Amniotic epithelial cell (primary cell): ENCODE measurements around the gene DHRS1.

Experiments used
- DNase-seq: peaks from one replicate; pipeline ENCODE4 v3.0.0-alpha.2; 2010; ENCODE audit warnings: low read depth

The DHRS1 gene

DNA sequence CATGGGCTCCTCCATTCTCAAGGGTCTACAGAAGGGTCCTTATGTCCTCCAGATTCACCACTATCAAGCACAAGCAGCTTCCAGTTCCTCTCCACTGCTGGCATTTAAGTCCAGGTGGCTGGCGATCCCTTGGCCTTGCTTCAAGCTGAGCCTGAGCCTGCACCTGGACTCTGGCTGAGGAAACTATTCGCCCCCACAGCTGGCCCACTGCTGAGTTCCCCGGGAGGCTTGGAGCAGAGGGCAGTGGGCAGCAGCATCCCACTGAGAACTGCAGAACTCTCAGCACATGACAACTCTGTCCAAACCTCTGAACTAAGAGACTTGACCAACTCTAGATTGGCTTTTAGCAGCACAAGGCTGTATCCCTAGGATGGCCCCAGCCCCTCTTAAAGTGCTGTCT is 16.8 kb downstream of the DHRS1 start:
- no peak for DNase-seq

DNA sequence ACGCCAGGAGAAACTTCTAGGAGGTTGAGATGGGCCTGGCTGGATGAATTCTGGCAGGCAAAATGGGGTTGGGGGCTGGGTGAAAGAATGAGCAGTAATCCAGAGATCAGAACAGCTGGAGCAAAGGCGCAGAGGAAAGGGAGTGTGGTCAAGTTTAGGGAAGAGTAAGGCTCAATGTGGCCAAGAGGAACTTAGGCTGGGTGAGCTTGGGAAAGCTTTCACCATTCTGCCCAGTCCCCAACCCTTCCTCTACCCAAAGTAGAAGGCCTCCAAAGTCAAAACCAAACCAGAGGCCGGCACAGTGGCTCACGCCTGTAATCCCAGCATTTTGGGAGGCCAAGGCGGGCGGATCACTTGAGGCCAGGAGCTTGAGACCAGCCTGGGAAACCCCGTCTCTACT is 17.9 kb downstream of the DHRS1 start:
- no peak for DNase-seq

DNA sequence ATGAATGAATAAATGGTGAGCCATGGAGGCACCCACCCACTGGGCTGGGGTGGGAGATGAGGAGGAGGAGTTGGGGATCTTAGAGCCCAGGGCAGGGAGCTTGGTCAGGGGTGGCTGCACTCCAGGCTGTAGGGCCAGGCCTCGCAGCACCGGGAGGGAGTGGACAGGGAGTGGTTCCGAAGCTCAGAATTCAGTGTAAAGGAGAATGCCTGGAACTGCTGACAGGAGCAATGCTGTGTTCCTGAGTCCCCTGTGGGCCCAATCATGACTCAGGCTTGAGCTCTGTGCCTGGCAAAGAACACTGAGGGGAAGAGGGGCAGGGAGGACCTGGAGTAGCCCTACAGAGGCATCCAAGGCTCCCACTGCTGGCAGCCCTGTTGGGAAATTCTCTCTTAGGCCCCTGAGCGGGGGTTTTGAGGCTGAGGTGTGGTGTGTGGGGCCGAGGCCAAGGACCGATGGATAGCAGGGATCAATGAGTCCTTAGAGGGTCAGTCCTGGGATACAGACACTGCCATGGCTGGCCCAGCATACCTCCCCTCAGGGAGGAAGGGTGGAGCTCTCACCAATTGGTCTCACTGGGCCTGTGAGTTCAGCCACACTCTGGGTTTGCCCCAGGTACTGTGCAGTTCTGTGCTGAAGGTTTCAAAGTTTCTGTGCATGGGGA is 18.7 kb downstream of the DHRS1 start:
- no peak for DNase-seq

DNA sequence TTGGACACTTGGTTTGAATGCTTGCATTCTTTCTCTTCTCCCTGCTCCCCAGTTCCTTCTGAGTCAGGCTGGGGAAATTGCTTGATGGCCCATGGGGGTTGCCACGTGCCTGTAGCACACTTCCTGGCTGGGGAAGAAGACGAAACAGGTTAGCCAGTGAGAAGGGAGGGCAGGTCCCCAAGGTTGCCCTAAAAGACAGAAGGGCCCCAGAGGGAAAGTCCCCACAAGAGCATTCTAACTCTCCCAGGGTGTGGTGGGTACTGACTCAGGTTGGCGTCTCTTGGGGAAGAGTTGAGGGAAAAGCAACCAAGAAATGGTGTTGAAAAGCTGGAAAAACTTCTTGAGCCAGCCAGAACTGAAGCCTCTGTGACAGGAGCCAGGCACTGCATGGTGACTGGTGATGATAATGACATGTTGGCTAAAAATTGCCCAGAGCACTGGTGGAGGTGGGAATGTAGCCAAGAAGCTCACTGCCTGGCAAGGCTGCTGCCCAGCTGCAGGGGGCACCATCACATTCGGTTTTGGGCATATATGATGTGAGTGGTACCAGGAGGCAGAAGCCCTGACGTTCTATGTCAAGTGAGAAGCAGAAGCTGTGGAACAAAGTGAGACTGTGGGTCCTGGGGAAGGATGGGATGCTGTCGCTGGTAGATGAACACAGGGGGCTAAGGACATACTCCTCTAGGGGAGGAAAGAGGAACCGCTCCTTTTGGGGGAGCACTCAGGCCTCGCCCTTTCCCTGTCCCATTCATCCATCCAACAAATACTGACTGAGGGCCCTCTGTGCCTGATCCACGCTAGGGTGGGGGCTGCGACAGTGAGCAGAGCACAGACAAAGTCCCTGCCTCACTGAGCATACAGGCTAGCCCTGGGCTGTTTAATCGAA is 20.0 kb downstream of the DHRS1 start:
- DNase-seq, result no peak

DNA sequence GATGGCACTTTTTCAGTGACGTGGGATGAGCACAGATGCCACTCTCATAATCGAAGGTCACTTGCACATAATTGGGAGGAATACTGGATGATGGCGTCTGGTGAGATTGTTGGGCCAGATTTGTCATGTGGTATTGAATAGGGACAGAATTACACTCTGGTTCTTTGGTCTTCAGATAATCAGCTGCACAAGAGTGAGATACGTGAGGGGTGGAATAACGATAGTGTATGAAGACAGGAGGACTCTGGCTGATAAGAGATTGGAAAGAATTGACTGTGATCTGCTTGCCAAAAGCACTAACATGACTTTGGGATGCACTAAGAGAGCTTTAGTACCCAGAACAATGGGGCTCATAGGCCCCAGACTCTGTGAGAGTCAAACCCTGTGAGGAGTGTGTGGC is 21.2 kb downstream of the DHRS1 start:
- DNase-seq, result no peak

DNA sequence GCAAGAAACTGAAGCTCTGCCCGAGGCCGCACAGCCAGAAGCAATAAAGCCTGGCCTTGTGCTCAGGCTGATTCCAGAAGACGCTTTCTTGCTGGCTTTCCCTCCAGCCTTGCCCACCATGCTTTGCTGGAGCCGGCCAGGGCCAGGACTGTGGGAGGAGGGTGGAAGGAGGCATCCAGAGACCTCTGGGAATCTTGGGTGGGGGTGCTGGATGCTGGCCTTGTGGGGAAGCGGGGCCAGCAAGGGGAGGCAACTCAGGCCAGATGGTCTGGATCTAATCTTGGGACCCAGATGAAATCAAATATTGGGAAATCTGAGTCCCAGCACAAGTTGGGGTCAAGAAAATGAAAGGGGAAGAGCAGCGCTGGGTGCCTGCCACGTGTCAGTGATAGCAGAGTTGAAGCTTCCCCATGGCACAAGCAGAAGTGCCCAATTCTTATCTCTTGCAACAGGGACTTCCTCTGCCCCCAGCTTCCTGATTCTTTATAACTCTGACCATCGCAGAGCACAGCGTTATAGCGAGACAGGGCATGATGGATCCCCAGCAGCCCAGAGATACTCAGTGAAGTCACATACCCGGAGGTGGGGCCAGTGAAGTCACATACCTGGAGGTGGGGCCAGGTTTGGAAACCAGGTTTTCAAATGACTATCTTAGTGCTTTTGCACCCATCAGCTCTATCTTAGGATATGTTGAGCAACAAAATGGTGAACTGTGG is 21.8 kb downstream of the DHRS1 start:
- no peak for DNase-seq

DNA sequence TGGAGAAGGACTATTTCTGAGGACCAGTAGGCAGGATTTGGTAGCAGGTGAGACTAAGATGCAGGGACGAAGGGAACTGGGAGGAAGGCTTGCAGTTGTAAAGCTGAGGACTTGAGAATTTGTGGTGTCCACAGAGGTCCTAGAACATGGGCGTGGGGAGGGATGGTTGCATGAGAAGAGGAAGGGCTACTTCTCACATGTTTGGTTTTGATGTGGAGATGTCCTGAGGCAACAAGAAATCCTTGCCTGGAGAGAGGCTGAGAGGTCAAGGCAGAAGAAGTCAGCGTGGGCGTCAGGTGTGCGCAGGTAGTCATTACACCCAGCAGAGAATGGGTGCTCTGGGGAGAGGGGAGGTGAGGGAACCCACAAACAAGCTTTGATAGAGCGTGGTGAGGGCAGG is 22.5 kb downstream of the DHRS1 start:
- no peak for DNase-seq

DNA sequence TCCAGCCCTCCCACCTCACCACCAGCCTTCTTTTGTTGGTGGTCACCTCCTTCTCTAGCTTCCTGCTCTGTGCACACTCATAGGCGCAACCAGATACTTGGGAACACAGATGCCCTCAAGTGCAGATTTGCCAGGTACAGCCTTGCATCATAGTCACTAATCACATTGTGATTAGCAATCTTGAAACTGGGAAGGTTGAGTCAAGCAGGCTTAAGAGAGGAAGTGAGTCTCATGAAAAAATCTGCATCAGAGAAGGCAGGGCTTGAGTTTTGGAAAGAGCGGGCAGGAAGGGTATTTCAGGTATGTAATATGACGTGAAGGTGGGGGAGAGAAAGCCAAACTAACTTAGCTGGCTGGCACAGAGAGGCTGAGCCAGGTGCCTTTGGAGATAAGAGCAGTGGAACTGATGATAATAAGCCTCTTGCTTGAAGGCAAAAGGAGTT is 25.5 kb downstream of the DHRS1 start:
- peak; percentile 80 for DNase-seq

DNA sequence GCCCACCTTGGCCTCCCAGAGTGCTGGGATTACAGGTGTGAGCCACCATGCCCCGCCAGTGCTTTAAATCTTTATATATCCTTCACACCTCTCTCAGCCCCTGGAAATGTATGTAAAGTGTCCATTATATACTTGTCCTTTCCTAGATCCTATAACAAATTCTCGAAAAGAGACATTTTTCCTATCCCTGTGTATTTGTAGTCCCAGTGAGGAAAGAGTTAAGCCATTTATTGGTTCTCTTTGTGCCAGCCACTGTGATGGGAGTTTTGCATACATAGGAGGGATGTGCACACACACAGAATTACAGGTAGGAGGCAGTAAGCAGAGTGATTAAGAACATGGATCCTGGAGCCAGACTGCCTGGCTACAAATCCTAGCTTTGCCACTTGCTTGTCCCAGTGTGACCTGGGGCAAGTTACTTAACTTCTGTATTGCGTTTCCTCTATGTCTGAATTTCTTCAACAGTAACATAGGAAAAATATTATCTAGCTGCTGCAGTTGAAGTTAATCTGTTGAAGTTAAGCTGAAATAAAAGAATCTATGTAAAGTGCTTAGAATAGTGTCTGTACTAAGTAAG is 26.1 kb downstream of the DHRS1 start:
- DNase-seq, result peak; percentile 8

DNA sequence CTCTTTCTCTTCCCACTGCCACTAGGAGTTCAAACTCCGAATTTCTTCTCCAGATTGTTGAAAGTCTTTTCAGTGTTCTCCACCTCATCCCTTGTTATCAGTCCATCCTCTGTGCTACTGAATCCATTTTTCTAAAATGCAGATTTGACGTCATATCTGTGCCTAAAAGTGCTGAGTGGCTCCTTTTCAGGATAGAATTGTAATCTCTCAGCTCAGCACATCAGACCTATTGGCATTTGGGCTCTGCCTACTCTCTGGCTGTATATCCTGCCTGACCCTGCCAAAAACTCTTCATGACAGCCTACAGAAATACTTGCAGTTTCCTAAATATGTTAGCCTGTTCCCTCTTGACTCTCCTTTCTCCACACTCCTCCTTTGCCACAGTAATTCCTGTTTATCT is 27.1 kb downstream of the DHRS1 start:
- DNase-seq, result no peak

DNA sequence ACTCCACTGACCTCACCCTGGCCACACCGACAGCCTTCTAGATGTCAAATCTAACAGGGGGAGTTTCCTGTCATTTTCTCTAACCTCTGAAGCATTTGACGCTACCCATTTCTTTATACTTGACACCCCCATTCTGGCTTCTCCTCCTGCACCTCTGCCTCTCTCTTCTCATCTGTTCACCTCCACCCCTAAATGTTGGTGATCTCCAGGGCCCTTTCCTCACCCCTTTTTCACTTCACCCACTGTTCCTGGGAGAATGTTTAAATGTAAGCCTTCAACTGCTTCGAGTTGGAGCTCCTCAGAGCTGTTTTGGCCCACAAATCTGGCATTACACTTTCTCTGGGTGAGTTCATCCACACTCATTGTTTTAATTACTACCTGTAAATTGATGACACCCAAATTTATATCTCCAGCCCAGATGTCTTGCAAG is 27.7 kb downstream of the DHRS1 start:
- DNase-seq, result no peak

DNA sequence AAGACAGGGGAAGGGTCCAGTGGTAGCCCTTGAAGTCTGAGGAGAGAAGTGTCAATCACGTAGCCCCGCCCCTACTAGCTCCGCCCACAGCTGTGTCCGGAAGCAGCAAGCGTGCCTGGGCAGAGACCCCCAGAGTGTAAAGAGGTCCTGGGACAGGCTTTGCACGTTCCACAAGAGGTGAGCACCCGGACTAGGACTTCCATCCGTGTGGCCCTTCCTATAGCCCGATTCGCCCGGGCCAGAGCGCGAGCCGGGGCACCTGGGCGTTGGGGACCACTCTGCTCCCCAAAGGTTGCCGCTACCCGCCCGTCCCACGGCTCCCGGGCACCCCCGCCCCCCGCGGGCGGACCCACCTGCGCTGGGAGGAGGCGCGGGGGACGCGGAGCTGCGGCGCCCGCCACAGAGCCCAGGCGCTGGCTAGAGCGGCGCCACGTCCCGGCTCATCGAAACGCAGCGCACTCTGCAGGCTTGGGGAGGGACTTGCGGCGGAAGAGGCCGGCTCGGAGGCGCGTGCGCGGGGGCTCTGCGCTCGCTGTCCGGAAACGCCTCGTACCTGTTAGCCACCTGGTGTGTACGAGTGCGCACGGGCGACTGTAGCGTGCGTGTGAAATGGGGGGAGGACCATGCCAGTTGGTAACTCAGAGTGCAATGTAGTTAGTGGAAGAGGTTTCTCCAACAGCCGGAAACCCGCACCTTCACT is 28.3 kb downstream of the DHRS1 start, which contains the start of gene RABGGTA:
TSS of gene RABGGTA (minus strand) at position 464 of the 700 bp plus-strand sequence. CDS start 482 bp downstream, outside the sequence.
- DNase-seq, result peak; percentile 81

DNA sequence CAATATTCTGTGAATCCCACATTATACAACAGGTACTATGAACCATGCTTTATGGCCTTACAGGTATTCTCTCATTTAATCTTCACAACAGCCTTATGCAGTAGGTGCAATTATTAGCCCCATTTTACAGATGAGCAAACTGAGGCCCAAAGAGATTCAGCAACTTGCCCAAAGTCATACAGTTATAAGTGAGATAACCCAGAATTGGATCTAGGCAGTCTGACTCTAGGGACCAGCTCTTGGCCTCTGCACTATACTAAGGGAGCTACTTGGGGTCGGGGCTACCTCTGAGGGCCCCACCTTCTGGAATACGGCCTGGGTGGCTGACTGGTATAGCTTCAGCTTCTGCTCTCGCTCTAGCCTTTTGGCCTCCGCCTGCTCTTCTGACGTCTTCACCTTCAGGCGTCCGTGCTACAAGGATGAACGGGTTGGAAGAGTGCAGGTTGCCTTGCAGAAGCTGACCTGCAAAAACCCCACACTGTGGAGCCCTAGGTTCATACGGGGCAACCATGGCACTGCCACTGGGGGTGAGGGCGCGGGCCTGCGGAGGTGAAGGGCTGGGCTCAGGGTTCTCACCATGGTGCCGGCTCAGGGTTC is 28.9 kb downstream of the DHRS1 start:
- no peak for DNase-seq

DNA sequence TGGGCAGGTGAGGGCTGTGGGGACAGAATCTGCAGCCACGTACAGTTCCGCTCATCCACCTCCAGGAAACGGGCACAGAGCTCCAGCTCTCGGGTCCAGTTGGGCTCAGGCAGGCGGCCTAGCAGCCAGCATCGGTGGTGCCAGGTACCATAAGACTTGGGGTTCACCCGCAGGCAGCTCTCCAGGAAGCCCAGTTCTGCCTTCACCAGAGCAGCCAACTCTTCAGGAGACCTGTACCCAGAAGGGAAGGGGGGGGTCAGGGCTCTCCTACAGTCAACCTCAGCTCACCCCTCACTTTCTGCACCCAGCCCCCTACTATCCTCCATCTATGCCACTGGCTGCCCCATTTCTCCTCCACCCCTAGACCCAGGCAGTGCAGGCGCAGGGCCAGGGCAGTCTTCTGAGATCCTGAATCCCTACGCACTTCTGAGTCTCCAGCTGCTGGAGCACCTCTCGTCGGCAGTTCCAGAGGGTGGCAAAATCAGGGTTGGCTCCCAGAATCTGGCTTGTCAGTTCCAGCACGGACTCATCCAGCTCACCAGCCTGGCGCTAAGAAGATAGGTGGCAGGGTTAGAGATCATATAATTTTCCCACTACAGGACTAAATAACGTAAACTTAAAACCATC is 29.6 kb downstream of the DHRS1 start:
- DNase-seq, result no peak

DNA sequence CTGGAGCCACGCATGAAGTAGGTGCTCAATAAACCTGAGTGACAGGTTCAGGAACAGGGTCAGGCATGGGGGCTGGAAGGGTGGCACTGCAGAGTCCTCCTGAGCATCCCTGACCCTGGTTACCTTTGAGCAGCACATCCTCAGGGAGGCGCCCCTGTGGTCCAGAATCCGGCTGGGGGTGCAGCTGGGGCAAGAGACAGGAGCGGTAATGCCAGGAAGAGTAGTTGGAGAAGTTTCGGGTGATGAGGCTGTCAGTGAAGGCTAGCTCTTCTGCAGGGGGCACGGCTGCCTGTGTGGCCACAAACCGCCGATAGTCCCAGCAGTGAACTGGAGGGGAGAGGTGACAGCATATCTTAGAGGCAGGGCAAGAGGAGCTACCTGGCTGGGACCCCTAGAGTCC is 30.2 kb downstream of the DHRS1 start:
- DNase-seq, result no peak

DNA sequence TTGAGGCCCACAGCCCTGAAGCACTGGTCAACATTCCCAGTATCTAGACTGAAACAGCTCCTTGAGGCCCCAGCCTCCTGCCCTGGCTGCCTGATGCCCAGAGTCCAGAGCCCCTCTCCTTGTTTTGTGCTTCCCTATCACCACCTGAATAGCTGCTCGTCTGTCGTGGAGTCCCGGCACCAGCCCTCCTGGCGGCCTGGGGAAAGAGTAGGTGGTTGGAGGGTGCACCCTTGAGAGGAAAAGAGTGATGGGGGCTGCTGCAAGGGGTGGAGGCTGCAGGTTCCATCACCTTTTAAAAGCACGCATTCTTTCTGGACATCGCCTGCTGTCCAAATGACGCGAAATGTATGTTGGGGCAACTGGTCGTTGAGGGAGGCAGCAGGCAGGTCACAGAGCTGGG is 31.4 kb downstream of the DHRS1 start:
- no peak for DNase-seq

DNA sequence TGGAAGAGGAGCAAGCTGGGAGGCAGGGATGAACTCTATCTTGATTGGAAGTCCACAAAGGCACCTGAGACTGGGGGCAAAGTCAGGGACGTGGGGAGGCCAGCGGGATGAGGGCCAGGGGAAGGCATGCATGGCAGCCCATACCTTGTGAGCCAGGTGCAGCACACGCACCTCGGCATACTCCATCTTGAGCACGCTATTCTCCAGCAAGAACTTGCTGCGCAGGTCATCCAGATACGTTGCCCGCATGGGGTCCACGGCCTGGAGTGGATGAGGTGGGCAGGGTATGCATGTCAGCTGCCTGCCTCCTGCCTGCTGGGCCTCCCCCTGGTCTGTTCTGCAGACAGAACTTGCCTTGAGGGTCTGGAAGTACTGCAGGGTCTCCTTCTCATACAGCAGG is 32.1 kb downstream of the DHRS1 start:
- DNase-seq, result no peak

DNA sequence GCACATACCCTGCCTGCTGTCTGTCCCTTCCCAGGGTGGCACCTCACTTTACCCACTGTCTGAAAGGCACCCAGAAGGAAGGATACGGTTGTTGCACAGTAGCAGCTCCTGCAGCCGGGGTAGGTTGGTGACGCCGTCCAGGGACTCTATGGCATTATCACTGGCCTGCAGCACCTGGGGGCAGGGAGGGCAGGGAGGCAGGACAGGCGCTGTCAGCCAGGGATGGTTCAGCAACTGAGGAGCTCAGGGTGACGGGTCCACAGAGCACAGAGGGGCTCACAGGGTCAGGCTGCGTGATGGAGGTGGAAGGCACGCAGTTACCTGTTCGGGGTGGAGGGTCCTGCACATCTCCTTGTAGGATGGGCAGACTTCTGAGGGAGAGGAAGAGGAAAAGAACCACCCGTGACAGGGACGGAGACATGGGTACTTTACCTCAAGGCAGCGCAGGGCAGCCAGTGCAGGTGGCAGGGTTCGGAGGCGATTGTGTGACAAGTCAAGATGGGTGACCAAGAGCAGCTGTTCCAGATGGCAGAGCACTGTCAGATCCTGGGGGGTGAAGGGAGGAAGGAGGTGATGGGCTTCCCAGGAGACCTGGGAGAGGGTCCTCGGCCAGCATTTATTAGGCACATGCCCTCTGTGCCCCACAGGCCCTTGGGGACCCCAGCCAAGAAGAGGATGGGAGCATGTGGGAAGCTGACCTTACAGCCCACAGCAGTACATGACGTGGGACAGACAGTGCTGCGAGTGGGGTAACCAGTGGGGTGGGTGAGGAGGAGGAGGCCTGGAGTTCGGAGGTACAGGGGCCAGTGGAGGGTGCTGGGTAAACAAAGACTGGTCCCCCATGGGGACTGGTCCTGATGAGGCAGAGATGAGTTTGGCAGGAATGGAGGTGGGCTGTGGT is 33.0 kb downstream of the DHRS1 start:
- no peak for DNase-seq

DNA sequence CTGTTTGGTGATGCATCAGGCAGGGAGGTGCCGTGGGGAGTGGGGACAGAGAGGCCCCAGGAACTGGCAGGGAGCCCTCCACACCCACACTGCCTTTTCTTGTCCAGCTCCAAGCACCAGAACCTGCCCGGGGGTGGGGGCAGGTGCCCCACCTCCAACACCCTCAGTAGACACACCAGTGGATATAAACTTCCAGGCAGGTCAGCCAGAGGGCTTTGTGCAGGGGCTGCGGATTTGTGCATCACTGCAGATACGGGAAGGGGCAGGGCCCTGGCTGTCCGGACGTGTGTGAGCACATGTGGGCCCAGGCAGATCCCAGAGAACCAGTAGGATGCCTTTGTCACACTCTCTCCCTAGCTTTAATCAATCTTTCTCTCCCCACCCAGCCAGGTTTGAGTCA is 35.3 kb downstream of the DHRS1 start:
- DNase-seq, result no peak

DNA sequence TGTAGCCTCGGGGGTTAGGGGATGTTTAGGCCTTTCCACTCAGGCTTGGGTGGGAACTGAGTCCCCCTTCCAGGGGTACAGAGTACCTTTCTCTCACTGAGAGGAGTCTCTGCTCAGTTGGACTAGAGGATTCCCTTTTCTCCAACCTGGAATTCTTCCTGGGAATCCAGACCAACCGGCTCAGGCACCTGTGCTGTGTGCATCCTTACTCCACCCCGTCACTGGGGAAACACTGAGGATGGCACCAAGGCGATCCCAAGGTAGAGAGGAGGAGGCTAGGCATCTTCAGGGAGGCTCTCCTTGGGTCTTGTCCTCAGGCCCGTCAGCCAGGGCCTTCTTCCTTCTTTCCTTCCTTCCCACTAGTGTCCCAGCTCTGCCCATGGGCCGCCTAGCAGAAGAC is 35.7 kb downstream of the DHRS1 start:
- DNase-seq, result no peak
